ENCODE measurements around the gene GALNT15.

DNA sequence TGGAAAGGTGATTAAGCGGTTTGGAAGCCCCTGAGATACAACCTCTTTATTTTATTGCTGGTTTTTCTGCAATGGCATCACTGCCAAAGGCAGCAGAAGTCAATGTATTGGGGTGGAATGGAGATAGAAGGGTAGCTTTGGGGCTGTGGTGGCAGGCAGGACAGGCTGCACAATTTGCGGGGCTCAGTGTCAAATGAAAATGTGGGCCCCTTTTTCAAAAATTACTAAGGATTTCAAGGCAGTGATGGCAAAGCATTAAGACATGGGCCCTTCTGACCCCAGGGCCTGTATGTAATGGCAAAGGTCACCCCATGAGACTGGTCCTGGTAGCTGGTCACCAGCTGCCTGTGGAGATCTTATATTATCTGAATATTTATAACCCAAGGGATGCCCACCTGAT is 29.3 kb upstream of the GALNT15 start:
- TF ChIP-seq, protein P1, sequence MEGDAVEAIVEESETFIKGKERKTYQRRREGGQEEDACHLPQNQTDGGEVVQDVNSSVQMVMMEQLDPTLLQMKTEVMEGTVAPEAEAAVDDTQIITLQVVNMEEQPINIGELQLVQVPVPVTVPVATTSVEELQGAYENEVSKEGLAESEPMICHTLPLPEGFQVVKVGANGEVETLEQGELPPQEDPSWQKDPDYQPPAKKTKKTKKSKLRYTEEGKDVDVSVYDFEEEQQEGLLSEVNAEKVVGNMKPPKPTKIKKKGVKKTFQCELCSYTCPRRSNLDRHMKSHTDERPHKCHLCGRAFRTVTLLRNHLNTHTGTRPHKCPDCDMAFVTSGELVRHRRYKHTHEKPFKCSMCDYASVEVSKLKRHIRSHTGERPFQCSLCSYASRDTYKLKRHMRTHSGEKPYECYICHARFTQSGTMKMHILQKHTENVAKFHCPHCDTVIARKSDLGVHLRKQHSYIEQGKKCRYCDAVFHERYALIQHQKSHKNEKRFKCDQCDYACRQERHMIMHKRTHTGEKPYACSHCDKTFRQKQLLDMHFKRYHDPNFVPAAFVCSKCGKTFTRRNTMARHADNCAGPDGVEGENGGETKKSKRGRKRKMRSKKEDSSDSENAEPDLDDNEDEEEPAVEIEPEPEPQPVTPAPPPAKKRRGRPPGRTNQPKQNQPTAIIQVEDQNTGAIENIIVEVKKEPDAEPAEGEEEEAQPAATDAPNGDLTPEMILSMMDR (conservative IDR thresholded peaks at IDR 0.05; ENCODE audit: low read length), result no peak
- no peak for TF ChIP-seq EZH2phosphoT487 (IDR thresholded peaks at IDR 0.05; ENCODE audit: borderline replicate concordance)
